Measurements from ENCODE around the gene RASSF8.

RASSF8 gene

GRCh38 chr12:25990495-25990894 is 32.0 kb downstream of the RASSF8 start:
- DNase-seq (ENCODE audit: low spot score) = no peak
- TF ChIP-seq CTCF (IDR thresholded peaks at IDR 0.05; ENCODE audit: extremely low read depth, missing control alignments) = no peak

GRCh38 chr12:25992026-25992782 is 33.7 kb downstream of the RASSF8 start:
- DNase-seq (ENCODE audit: low spot score) = no peak

GRCh38 chr12:25993901-25994651 is 35.6 kb downstream of the RASSF8 start:
- DNase-seq (ENCODE audit: low spot score) = no peak
- TF ChIP-seq CTCF (IDR thresholded peaks at IDR 0.05; ENCODE audit: extremely low read depth, missing control alignments) = no peak

More at GRCh38 chr12:25992026-25992782, 33.7 kb downstream of the RASSF8 start:
- no peak for TF ChIP-seq CTCF (IDR thresholded peaks at IDR 0.05; ENCODE audit: extremely low read depth, missing control alignments)

GRCh38 chr12:25994901-25995625 is 36.6 kb downstream of the RASSF8 start:
- no peak for DNase-seq (ENCODE audit: low spot score)
- TF ChIP-seq CTCF (IDR thresholded peaks at IDR 0.05; ENCODE audit: extremely low read depth, missing control alignments) = no peak

GRCh38 chr12:25995906-25996305 is 37.4 kb downstream of the RASSF8 start:
- TF ChIP-seq CTCF (IDR thresholded peaks at IDR 0.05; ENCODE audit: extremely low read depth, missing control alignments) = no peak
- no peak for DNase-seq (ENCODE audit: low spot score)

- TF ChIP-seq CTCF (IDR thresholded peaks at IDR 0.05; ENCODE audit: extremely low read depth, missing control alignments) = no peak
- DNase-seq (ENCODE audit: low spot score) = no peak
Measured at GRCh38 chr12:25996677-25997076, 38.2 kb downstream of the RASSF8 start.

Measured in GM20000 (cell line).